ENCODE measurements around the gene COL6A5.

Gene COL6A5

GRCh38 chr3:130517602-130518001, 172.1 kb downstream of the COL6A5 start:
- DNase-seq (ENCODE audit: low spot score): no peak

DNA sequence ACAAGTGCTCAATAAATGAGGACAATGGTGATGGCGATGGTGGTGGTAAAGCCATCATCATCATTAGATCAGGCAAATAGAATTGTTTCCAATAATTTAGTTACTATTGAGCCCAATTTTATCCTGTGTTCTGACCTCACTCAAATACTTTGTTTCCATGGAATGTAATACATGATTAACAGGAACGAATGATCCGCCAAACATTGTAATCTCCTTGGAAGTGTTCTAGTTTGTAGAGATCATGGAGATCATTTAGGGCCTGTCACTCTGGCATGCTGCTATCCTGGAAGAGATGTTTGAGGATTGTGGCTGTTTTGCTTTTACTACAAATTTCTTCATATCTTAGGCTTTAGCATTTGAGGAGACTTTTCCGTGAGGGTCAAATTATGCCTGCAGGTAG, 174.3 kb downstream of the COL6A5 start:
- no peak for DNase-seq (ENCODE audit: low spot score)

DNA sequence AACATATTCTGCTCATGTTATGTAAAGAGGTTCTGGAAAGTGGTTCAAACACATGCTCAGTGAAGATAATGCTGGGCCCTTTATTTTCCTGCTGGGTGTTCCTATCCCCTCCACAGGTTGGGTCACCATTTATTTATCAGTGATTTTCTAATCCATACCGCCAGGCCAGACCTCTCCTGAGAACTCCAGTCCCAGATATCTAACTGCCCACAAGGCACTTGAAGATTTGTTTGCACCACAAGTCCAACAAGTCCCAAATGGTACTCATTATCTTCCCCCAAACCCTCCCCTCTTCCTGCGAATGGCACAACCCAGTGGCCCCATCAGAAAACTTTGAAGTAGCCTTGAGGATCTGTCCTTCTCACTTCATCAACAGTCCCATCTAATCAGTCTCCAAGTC, 176.9 kb downstream of the COL6A5 start:
- no peak for DNase-seq (ENCODE audit: low spot score)

DNA sequence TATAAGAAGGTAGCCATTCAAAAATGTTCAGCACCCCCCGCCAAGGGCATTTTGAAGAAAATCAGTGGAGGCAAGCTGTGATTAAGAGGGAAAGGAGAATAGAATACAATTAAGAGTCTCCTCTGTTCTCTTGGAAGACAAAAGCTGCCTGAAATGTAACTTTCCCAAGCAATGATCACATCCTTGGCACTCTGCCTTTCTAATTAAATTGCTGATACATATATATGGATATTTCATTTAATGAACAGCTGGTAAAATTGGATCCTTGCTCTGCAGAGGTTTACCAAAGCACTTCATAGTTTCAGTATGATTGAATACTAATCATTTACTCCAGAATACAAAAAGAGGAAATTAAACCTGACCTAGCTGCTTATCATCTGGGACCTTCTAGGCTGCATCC, 182.0 kb downstream of the COL6A5 start:
- no peak for DNase-seq (ENCODE audit: low spot score)

DNA sequence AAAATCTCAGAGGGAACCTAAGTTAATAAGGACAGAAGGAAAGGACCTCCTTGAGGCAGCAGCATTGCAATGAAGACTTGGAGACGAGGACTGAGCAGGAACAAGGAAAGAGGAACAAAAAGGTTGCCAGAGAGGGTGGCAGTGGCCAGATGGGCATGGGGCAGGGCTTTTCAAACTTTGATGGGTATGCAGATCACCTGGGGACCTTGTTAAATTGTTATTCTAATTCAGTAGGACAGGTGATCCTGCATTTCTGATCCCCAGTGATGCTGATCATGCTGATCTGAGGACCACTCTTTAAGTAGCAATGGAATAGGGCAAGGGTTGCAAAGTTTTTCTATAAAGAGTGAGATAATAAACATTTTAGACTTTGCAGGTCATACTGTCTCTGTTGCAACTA, 182.6 kb downstream of the COL6A5 start:
- DNase-seq (ENCODE audit: low spot score): no peak

- no peak for DNase-seq (ENCODE audit: low spot score)
Observed at GRCh38 chr3:130529486-130530215, 184.2 kb downstream of the COL6A5 start.

GRCh38 chr3:130533247-130533646, 187.8 kb downstream of the COL6A5 start:
- no peak for DNase-seq (ENCODE audit: low spot score)
